Endothelial cell of umbilical vein (primary cell): ENCODE data around the gene CHD5.

Source experiments
- CTCF ChIP-seq, 2 donors: IDR thresholded peaks; 1 replicate in 1 of 2; 2 replicates in 1 of 2; pipeline ENCODE4 v1.5.1; 2011; ENCODE audit warnings: low read length in 2 of 2, mild to moderate bottlenecking in 2 of 2, moderate library complexity in 2 of 2, control low read depth in 1 of 2, inconsistent platforms in 1 of 2, low read depth in 1 of 2; ENCODE audit not compliant: insufficient read depth in 1 of 2; ENCODE audit errors: extremely low read depth in 1 of 2
- MYC ChIP-seq: IDR thresholded peaks from one replicate; pipeline ENCODE4 v1.6.1; 2011; ENCODE audit warnings: mild to moderate bottlenecking, low read depth, low read length
- POLR2A ChIP-seq: IDR thresholded peaks from 2 replicates; pipeline ENCODE4 v1.6.1; 2012; ENCODE audit warnings: low read depth, mild to moderate bottlenecking, control low read depth, low read length

- TF ChIP-seq POLR2A, result no peak
- TF ChIP-seq MYC, result no peak
- TF ChIP-seq CTCF (IDR thresholded peaks at IDR 0.05; ENCODE audit: extremely low read depth in 1 of 2, insufficient read depth in 1 of 2, low read depth in 1 of 2, low read length in 2 of 2), result no peak
These were observed 80.8 kb downstream of the CHD5 start for GRCh38 chr1:6099297-6099696.
